ENCODE measurements around the gene PDSS2.

DNA sequence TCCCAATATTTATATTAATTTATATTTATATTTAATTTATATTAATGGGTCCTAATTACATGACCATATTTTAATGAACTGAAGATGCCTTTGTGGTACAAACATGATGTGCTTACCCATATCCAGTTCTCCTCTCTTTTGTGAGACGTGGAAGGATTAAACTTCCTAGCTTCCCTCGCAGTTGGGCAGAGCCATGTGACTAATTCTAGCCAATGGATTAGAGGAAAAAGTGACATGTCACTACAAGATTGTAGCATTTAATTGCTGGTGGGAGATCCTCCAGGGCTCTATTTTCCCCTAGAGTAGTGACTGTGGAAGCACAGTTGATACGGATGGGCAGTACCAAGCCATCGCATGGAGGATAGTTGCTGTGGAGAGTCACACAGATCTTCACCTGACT lies 25.8 kb upstream of the PDSS2 start:
- TF ChIP-seq, protein P1, sequence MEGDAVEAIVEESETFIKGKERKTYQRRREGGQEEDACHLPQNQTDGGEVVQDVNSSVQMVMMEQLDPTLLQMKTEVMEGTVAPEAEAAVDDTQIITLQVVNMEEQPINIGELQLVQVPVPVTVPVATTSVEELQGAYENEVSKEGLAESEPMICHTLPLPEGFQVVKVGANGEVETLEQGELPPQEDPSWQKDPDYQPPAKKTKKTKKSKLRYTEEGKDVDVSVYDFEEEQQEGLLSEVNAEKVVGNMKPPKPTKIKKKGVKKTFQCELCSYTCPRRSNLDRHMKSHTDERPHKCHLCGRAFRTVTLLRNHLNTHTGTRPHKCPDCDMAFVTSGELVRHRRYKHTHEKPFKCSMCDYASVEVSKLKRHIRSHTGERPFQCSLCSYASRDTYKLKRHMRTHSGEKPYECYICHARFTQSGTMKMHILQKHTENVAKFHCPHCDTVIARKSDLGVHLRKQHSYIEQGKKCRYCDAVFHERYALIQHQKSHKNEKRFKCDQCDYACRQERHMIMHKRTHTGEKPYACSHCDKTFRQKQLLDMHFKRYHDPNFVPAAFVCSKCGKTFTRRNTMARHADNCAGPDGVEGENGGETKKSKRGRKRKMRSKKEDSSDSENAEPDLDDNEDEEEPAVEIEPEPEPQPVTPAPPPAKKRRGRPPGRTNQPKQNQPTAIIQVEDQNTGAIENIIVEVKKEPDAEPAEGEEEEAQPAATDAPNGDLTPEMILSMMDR (IDR thresholded peaks at IDR 0.05), result no peak
- TF ChIP-seq POLR2A (IDR thresholded peaks at IDR 0.05), result no peak

Data from testis (tissue), 2 donors.